Inferior parietal cortex (tissue), 1 donor: ENCODE results near the gene DCLK2.

Experiments used
- DNase-seq: peaks from one replicate; pipeline ENCODE4 v3.0.0-alpha.2; 2016; ENCODE audit errors: extremely low spot score

DCLK2 gene

GRCh38 chr4:150078041-150078578 is at the start of gene DCLK2:
DCLK2 (plus strand) TSS chr4:150078445; CDS start chr4:150079028, 583 bp downstream.
- DNase-seq: no peak

GRCh38 chr4:150032541-150032940 is 45.7 kb upstream of the DCLK2 start:
- DNase-seq: no peak

- DNase-seq: no peak
Observed at GRCh38 chr4:150033081-150033480, 45.2 kb upstream of the DCLK2 start.

GRCh38 chr4:150033901-150034300 is 44.3 kb upstream of the DCLK2 start:
- no peak for DNase-seq

GRCh38 chr4:150037251-150037856 is 40.9 kb upstream of the DCLK2 start:
- no peak for DNase-seq

- no peak for DNase-seq
Observed at GRCh38 chr4:150038335-150039076, 39.7 kb upstream of the DCLK2 start.

GRCh38 chr4:150039274-150040127 is 38.7 kb upstream of the DCLK2 start:
- DNase-seq: no peak

GRCh38 chr4:150044517-150044916 is 33.7 kb upstream of the DCLK2 start:
- DNase-seq: no peak

- DNase-seq: no peak
Observed at GRCh38 chr4:150045410-150045809, 32.8 kb upstream of the DCLK2 start.

GRCh38 chr4:150046728-150047217 is 31.5 kb upstream of the DCLK2 start:
- no peak for DNase-seq

- DNase-seq: no peak
Observed at GRCh38 chr4:150047546-150047945, 30.7 kb upstream of the DCLK2 start.

- DNase-seq: no peak
Observed at GRCh38 chr4:150049682-150050081, 28.6 kb upstream of the DCLK2 start.

- peak; percentile 37 for DNase-seq
Observed at GRCh38 chr4:150050566-150050965, 27.7 kb upstream of the DCLK2 start.

GRCh38 chr4:150051111-150051510 is 27.1 kb upstream of the DCLK2 start:
- DNase-seq: no peak

- DNase-seq: no peak
Observed at GRCh38 chr4:150055467-150055866, 22.8 kb upstream of the DCLK2 start.

GRCh38 chr4:150056569-150056968 is 21.7 kb upstream of the DCLK2 start:
- DNase-seq: no peak

- no peak for DNase-seq
Observed at GRCh38 chr4:150061086-150061776, 17.0 kb upstream of the DCLK2 start.

GRCh38 chr4:150063128-150063527 is 15.1 kb upstream of the DCLK2 start:
- DNase-seq: no peak

- DNase-seq: no peak
Observed at GRCh38 chr4:150065740-150066139, 12.5 kb upstream of the DCLK2 start.

- no peak for DNase-seq
Observed at GRCh38 chr4:150067859-150068258, 10.4 kb upstream of the DCLK2 start.

- DNase-seq: no peak
Observed at GRCh38 chr4:150068300-150068960, 9.8 kb upstream of the DCLK2 start.
